Uterus (tissue), 2 donors: ENCODE data around the gene RIPOR2.

Source experiments
- CTCF ChIP-seq, 4 experiments: fragments of 200-600 bp in 2 of 4; fragments of 450-650 bp in 2 of 4; sonication (generic) in 2 of 4; IDR thresholded peaks; one replicate each; pipeline ENCODE4 v1.5.1; 2016 to 2019; ENCODE audit warnings: antibody characterized with exemption in 4 of 4, mild to moderate bottlenecking in 2 of 4, moderate library complexity in 1 of 4
- POLR2A ChIP-seq, 2 donors: fragments of 450-650 bp; IDR thresholded peaks; one replicate each; pipeline ENCODE4 v1.6.1; 2016; ENCODE audit warnings: antibody characterized with exemption in 2 of 2, mild to moderate bottlenecking in 1 of 2, moderate library complexity in 1 of 2

GRCh38 chr6:24900917-24901697 lies 34.7 kb downstream of the RIPOR2 start:
- TF ChIP-seq CTCF (IDR thresholded peaks at IDR 0.05): no peak
- no peak for TF ChIP-seq POLR2A (IDR thresholded peaks at IDR 0.05)
